Measurements from ENCODE around the gene MIXL1. TPM values are rescaled to one million over a fixed set of nuclear protein-coding genes. Genes with fewer than 3 reads are reported as not detected.
"Not testable (repeated sequence)": the region's sequence is repeated elsewhere in the genome, so short reads cannot be mapped to it uniquely, and the experiment has no call there.

The MIXL1 gene
- total RNA-seq, result not detected in 2 replicates

DNA sequence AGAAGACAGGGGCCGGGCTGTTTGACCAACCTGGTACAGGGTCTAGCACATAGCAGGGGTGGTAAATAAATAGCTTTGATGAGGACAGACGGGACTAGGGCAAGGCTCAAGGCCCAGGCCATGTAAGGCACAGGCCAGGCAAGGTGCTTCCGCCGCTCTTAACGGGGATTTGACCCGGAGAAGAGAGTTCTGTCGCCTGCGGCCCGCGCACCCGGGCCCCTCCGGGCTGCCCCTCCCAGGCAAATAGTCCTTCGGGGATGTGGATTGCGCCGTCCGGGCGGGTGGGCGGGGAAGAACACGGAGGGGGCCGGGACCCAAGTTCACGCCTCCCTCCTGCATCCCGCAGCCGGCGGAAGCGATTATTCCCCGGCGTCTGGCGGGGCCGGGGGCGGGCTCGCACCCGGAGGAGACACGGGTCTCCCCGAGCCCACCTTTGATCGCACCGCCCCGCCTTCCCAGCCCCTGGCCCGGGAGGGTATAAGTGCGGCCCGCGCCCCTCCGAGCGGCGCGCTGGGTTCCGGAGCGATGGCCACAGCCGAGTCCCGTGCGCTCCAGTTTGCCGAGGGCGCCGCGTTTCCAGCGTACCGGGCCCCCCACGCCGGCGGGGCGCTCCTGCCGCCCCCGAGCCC lies at the start of gene MIXL1:
Gene MIXL1, plus strand, starts transcription at position 508 of the 629 bp plus-strand sequence. Its CDS starts 18 bp downstream, at position 526.
- no peak for DNase-seq (ENCODE audit: low read depth)

DNA sequence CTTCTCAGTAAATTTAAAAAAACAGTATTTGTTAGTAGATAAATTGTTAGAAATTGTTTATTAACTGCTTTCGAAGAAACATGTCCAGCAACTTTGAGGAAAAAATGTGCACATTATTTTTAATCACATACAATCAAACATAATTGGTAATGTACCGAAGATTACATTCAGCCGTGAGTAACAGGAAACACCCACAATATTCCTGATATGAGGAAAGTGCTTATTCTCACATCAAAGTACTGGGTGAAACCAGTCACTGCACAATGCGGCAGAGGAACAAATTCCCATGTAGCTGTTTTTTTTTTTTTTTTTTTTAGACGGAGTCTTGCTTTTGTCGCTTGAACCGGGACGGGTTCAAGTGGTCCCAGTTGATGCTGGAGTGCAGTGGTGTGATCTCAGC lies 46.6 kb upstream of the MIXL1 start:
- no peak for DNase-seq (ENCODE audit: low read depth)

DNA sequence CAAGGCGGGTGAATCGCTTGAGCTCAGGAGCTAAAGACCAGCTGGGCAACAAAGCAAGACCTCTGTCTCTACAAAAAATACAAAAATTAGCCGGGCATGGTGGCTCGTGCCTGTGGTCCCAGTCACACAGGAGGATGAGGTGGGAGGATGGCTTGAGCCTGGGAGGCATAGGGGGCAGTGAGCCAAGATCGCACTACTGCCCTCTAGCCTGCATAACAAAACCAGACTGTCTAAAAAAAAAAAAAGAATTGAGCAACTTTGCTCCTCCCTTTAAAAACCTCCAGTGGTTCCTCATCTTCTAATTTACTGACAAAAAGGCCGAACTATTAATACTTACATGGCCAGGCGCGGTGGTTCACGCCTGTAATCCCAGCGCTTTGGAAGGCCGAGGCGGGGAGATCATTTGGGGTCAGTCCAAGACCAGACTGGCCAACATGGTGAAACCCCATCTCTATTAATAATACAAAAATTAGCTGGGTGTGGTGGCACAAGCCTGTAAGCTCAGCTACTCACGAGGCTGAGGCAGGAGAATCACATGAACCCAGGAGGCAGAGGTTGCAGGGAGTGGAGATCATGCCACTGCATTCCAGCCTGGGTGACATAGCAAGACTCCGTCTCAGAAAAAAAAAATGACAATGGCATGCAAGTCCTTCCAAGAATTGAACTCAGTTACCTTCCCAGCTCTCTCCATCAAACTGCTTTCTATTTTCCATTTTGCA lies 41.3 kb upstream of the MIXL1 start:
- DNase-seq (ENCODE audit: low read depth), result peak; percentile 74

DNA sequence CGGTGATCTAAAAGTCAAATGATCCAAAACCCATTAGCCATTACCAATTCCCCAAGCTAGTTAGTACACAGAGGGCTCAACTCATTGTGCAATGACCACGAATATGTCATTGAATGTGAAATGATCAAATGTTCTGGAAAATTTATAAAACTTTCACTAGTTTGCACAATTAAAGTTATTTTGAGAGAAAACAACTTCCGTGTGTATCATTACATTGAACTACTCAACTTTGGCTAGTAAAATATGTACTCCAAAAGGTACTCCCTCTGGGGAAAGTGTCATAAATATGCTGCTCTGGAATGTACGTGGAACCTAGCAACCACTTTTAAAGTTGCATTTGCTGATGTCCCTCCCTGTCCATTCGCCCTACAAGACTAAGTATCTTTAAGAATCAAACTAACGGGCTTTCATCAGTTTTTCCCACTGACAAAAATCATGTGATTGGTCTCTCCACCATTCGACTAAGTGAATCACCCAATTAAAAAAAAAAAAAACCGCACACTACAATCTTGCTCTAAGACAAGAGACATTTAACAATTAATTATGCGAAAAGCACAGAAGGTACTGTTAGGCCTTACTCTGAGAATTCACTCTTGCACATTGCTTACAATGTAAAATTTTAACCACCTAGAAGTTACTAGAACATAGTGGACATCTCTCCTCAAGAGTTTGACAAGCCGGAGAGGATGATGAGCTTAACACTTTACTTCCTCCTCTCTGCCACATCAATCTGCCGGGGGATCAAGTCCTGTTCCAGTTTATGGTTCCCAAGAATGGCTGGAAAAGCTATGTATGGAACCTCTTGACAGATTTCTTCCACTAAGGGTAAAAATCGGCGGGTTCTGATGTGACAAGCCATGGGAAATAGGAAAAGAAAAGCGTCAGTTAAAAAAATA lies 38.1 kb upstream of the MIXL1 start:
- peak; percentile 70 for DNase-seq (ENCODE audit: low read depth)

DNA sequence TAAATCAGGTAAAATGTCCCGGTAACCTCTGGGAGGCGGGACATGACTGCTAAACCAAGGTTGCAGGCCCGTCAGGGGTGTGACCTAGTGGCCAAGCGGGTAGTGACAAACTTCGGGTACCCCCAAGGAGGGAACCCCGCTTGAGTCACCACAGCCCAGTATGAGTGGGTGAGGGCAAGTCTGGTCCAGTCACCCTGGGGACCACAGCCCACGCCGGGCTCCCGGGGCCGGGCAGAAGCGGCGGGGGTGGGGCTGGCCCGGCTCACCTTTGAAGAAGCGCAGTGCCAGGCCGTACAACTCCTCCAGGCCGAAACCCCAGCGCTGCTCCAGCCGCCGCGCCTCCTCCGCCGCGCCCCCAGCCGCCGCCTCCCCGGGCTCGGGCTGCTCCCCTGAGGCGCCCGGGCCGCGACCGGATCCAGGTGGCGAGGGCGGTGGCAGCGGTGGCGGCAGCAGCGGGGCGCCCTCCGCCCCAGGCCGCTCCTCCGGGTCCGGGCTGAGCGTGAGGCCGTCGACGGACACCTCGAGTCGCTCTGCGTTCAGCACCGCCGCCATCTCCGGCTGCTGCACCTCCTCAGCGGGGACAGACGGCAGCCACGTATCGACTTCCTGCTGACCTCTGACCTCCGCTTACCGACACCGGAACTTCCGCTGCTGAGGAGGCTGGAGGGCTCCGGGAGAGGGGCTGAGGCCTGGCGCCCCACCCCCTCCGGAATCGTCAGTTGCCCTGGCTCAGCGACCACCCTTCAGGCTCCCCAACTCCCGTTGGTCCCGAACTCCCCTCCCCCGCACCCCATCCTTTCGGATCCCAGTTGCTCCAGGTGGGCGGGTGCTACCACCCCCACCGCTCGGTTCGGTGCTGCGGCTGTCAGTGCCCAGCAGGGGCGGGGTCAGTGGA lies 37.1 kb upstream of the MIXL1 start, which contains the start of gene ACBD3:
Gene ACBD3, minus strand, starts transcription at position 618 of the 895 bp plus-strand sequence. Its CDS starts 66 bp downstream, at position 552.
- peak; percentile 70 for DNase-seq (ENCODE audit: low read depth)

DNA sequence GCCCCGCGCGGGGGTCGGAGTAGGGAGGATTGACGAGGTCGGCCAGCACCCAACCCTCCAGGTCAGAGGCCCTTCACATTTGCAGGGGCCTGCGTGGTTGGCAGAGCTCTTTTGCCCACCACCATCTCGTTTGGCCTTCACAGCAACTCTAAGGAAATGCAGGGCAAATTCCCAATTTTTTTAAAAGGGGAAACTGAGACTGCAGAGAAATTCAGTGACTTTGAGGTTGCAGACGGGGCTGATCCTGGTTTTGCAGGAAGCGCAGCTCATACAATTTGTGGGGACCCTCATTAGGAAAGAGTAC lies 36.5 kb upstream of the MIXL1 start:
- DNase-seq (ENCODE audit: low read depth), result no peak

DNA sequence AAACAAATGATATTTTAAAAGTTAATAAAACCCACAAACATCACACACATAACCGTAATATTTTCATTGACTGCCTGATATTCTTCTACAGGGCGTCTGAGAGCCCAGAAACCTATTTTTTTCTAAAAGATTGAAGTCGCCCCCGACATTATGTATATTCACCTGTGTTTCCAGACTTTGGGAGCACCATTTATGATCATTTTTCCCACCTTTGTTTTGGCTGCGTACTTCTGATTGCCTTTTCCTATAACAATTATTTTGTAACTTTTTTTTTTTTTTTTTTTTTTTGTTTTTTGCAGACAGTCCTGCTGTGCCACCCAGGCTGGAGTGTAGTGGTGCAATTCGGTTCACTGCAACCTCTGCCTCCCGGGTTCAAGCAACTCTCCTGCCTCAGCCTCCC lies 36.1 kb upstream of the MIXL1 start:
- DNase-seq (ENCODE audit: low read depth), result no peak

DNA sequence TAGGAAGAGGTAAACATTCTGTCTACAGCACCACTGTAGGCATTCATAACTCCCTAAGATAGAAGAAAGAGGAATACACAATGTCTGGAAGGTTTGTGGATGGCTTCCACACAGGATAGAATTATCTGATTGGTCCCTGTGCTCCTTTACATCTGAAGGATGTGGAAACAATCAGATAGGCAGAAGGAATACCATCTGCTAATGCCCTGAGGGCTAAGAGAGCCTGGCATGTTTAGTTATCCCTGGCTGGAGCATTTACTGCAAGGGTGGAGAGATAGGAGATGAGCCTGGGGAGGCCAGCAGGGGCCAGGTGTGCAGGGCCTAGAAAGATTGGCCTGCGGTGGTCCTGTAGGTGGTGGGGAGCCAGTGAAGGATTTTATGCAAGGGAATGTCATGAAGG lies 28.3 kb upstream of the MIXL1 start:
- DNase-seq (ENCODE audit: low read depth), result no peak

DNA sequence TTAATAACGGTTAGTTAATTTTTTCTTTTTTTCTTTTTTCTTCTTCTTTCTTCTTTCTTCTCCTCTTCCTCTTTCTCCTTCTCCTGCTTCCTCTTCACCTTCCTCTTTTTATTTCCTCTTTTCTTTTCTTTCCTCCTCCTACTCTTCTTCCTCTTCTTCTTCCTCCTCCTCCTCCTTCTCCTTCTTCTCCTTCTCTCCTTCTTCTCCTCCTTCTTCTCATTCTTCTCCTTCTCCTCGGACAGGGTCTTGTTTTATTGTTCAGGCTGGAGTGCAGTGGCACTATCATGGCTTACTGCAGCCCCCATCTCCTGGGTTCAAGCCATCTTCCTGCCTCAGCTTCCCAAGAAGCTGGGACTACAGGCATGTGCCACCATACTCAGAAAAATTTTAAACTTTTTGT lies 23.5 kb upstream of the MIXL1 start:
- no peak for DNase-seq (ENCODE audit: low read depth)

DNA sequence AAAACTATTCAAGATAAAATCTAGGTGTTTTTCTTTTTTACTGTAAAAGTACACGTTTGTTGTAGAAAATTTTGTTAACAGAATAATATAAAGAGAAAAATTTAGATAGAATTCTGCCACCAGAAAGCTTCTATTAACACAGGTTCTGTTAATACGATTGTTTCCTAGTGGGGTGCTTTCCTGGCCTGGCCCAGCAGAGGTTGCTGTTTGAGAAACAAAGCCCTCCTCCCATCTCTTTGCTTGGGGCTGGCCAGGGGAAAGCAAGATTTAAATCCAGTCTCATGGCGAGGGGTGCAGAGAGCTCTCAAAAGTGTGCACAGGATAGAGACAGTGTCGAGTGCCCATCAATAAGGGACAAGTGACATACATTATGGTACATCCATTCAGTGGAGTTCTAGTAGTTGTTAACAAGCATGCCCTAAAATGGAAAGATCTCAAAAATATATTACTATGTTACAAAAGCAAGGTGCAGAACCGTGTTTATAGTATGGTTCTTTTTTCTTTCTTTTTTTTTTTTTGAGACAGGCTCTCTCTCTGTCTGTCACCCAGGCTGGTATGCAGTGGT lies 22.4 kb upstream of the MIXL1 start:
- DNase-seq (ENCODE audit: low read depth), result no peak

DNA sequence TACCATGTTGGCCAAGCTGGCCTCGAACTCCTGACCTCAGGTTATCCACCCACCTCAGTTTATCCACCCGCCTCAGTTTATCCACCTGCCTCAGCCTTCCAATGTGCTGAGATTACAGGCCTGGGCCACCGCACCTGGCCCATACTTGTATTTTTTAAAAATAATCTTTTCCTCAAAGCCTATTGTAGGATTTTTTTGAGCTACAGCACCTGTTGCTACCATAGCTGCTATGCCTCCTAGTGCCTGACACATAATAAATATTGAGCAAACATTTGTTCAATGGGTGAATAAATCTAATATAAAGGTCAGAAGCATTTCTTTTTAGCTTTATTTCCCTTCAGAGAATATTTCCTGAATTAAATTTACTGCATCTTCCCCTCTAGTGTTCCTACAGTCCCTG lies 21.2 kb upstream of the MIXL1 start:
- DNase-seq (ENCODE audit: low read depth), result no peak

DNA sequence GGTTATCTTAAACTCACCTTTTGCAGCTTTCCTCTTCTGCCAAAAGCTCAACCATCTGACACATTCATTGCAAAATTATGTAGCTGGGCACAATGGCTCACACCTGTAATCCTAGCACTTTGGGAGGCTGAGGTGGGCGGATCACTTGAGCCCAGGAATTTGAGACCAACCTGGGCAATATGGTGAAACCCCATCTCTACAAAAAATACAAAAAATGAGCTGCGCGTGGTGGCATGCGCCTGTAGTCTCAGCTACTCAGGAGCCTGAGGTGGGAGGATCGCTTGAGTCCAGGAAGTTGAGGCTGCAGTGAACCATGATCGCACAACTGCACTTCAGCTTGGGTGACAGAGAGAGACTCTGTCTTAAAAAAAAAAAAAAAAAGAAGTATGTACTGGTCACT lies 20.8 kb upstream of the MIXL1 start:
- not testable (repeated sequence) for DNase-seq (ENCODE audit: low read depth)

DNA sequence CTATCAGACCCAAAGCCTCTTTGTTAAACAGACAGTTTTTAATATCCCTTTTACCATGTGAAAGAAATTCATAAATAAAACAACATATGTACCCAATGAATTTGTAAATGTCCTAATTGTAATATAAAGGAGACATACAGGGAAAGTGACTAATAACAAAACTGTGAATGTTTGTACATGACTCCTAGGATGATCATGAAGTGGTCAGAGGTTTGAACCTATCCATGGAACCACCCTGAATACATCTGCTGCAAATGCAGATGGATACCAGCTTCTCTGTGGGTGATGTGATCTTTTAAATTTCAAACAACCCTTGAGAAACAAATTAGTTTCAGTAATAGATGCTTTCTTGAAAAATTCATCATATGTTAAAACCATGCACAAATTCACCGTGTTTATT lies 20.2 kb upstream of the MIXL1 start:
- DNase-seq (ENCODE audit: low read depth), result no peak

DNA sequence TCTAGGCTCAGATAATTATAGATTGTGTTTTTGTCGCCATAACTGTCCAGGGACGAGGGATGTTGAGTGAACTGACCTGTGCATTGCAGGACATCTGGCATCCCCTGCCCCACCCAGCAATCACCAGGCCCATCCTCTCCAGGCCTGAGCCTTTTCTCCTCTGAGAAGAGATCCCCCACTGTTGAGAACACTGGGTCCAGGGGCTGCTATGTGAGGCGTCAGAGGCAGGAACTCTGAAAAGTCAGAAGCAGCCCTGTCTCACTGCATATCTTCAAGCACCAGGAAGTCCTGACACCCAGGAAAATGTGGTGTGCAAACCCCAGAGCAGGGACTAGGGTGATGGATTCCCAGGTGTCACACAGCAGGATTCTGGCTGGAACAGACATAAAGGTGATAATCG lies 19.8 kb upstream of the MIXL1 start:
- no peak for DNase-seq (ENCODE audit: low read depth)

DNA sequence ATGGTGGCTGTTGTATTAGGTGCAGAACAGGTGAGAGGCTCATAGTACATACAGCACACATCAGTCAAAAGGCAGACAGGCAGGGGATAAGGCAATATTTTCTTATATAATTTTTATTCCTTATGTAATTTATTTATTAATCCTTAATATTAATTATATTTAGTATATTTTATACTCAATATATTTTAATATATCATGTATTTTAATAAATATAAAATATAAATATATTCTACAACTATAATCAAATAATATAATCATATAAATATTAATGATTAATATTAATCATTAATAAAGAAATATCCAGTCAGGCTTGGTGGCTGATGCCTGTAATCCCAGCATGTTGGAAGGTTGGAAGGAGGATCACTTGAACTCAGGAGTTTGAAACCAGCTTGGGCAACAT lies 19.3 kb upstream of the MIXL1 start:
- no peak for DNase-seq (ENCODE audit: low read depth)

DNA sequence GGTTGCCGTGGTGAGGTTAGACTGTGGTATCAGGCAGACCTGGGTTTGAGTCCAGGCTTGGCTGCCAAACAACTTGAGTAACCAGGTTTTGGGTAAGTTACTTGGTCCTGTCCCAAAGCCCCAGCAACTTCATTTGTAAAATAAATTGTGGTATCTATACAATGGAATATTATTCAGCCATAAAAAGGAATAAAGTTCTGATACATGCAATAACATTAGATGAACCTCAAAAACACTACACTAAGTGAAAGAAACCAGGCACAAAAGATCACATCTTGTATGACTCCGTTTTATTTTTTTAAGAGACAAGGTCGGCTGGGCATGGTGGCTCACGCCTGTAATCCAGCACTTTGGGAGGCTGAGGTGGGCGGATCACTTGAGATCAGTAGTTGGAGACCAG lies 16.4 kb upstream of the MIXL1 start:
- DNase-seq (ENCODE audit: low read depth), result no peak

DNA sequence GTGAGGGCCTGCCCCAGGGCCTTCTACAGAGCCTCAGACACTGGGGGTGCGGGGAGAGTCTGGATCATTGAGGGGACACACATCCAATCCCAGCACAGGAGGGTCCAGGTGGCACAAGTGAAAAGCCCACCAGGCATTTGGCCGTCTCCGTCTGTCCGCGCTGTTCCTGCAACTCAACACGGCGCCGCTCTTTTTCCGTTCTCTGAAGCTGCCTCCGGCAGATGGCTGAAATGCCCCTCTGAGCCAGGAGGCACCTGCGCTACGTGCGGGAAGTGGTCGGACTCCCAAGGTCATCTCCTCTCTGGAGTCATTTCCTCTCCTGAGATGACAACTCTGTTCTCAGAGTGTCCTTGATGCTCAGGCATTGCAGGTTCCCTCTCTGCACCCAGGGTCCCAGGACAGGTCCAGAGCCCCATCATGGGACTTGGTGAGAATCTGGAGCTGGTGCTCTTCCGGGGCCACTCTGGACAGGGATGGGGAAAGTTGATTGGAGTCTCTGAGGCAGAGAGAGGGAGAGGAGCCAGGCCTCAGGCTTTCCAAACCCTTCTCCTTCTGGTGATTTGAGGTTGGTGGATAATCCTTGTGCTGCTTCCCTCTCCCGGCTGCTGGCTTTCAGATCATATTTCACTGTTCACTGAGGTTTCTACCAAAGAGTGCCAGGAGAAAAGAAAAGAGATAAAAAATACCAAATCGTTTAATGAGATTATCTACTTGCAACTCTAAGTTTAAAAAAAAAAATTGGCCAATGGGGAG lies 14.0 kb upstream of the MIXL1 start:
- no peak for DNase-seq (ENCODE audit: low read depth)

DNA sequence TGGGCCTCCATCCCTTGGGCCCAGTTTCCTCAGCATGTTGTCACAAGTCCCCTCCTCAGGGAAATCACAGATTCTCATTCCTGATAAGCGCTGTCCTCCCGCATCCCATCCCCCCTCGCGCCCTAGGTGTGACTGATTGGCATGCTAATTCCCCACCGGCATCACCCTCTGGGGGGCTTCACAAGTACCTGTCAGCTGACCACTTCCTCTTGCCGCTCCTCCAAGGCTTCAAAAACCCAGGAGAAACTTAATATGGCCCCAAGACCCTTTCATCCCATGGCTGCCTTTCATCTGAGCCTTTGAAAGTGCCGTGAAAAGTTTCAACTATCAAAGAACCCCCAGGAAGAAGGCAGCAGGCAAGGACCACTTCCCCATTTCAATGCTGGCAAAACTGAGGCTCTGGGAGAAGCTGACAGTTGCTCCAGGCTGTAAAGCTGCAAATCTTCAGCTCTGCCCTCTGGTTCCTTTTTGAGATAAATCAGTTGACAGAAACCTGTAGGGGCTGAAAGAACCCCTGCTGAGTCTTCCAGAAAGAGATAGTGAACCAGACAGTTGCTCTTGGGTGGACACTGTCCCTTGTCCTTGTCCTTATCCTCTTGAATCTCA lies 12.8 kb upstream of the MIXL1 start:
- DNase-seq (ENCODE audit: low read depth), result no peak

DNA sequence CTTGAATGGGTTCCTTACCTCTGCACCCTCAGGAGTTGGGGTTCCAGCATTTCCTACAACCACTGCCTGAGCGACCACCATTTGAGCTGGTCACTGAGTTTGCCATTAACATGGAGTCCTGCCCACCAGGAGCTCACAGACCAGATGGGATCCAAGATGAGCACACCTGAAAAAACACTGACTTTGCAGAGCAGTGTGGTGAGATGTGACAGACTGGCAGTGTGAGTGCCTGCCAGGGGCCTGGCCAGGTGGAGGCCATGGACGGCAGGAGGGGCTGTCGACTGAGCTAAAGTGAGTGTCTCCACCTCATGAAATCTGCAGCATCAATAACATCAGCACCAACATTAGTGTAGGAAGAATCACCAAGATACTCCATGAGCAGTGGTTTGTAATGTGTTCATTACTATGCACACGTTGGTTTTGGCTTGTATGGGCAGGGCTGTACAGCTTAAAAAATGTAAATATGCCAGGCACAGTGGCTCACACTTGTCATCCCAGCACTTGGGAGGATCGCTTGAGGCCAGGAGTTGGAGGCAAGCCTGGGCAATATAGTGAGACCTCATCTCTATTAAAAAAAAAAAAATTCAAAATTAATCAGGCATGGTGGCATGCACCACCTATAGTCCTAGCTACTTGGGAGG lies 12.2 kb upstream of the MIXL1 start:
- DNase-seq (ENCODE audit: low read depth), result no peak

DNA sequence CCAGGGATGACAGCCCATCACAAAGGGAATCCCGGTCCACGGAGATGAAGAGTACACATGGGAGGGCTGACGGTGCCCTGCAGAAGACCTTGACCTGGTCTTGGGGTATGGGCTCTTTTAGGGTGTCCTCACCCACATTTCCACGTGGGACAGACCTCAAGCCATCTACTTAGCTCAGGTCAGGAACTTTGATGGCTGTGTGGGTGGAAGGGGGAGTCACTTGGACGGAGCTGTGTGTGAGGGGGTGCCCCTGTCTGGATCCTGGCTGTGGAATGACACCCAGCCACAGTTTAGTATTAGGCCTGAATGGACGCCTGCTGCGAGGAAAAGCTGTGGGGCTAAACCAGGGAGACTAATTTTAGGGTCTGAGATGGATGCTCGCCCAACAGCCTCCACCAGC lies 10.9 kb upstream of the MIXL1 start:
- DNase-seq (ENCODE audit: low read depth), result no peak
